Uterus (tissue), 2 donors: ENCODE measurements around the gene CLSTN2.

Source experiments
- CTCF ChIP-seq, 4 experiments: fragments of 200-600 bp in 2 of 4; fragments of 450-650 bp in 2 of 4; sonication (generic) in 2 of 4; IDR thresholded peaks; one replicate each; pipeline ENCODE4 v1.5.1; 2016 to 2019; ENCODE audit warnings: antibody characterized with exemption in 4 of 4, mild to moderate bottlenecking in 2 of 4, moderate library complexity in 1 of 4
- POLR2A ChIP-seq, 2 donors: fragments of 450-650 bp; IDR thresholded peaks; one replicate each; pipeline ENCODE4 v1.6.1; 2016; ENCODE audit warnings: antibody characterized with exemption in 2 of 2, mild to moderate bottlenecking in 1 of 2, moderate library complexity in 1 of 2

- no peak for TF ChIP-seq CTCF (IDR thresholded peaks at IDR 0.05)
- TF ChIP-seq POLR2A (IDR thresholded peaks at IDR 0.05): no peak
Observed at GRCh38 chr3:140377644-140378043, 442.7 kb downstream of the CLSTN2 start.
